ENCODE data around the gene CLSTN1. TPM values are rescaled to one million over a fixed set of nuclear protein-coding genes. Genes with fewer than 3 reads are reported as not detected.
"Not testable (repeated sequence)": the region's sequence is repeated elsewhere in the genome, so short reads cannot be mapped to it uniquely, and the experiment has no call there.

CLSTN1 gene
- total and polyA plus RNA-seq, 2 experiments from 2014 or later, result 56.8 to 67.8 TPM

DNA sequence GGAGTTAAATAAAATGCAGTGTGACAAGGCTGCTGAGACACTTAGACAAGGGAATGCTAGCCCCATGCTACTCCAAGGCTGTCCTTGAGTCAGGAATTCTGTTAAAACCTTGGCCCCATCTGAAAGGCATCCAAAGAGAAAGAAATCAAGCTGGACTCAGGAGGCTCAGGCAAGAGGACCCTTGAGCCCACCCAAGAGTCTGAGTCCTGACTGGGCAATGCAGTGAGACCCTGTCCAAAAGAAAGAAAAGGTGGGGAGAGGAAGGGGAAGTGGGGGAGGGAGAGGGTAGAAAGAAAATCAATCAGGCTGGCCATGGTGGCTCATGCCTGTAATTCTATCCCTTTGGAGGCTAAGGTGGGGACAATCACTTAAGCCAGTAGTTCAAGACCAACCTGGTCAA, 26.7 kb downstream of the CLSTN1 start:
- TF ChIP-seq EZH2phosphoT487 (IDR thresholded peaks at IDR 0.05; ENCODE audit: insufficient read depth, low read depth), result no peak
- TF ChIP-seq EZH2 (IDR thresholded peaks at IDR 0.05; ENCODE audit: insufficient read depth, poor library complexity, severe bottlenecking), result no peak
- no peak overlapping the region for H3K27ac ChIP-seq
- no peak overlapping the region for H3K4me2 ChIP-seq (ENCODE audit: unreplicated experiment)
- H3K27me3 ChIP-seq (replicated peaks; ENCODE audit: insufficient read depth), result no peaks in the 10 kb centered on the region
- H4K20me1 ChIP-seq (ENCODE audit: insufficient read depth), result peaks cover 3% of the 10 kb centered on the region; the same call in 1 of the 2 replicates
- no peak overlapping the region for H2AFZ ChIP-seq
- no peak overlapping the region for H3K9ac ChIP-seq
- no peak for DNase-seq
- no peaks in the 10 kb centered on the region for H3K9me2 ChIP-seq (ENCODE audit: insufficient read depth)
- H3K9me3 ChIP-seq (ENCODE audit: low read depth), result no peaks in the 10 kb centered on the region
- H3F3A ChIP-seq (ENCODE audit: insufficient read depth), result peaks cover 9% of the 10 kb centered on the region; the same call in 1 of the 2 replicates
- H3K4me3 ChIP-seq, result no peak overlapping the region
- in situ Hi-C loops (cut with MboI), result no loop called here
- peaks cover 93% of the 10 kb centered on the region for H3K79me2 ChIP-seq (ENCODE audit: insufficient read depth)
- no peaks in the 10 kb centered on the region for H3K36me3 ChIP-seq (ENCODE audit: low read depth)
- peaks cover 16% of the 10 kb centered on the region for H3K4me1 ChIP-seq (ENCODE audit: insufficient read depth)

GRCh38 chr1:9794081-9794480, 29.7 kb downstream of the CLSTN1 start:
- no peaks in the 10 kb centered on the region for H4K20me1 ChIP-seq (ENCODE audit: insufficient read depth)

GRCh38 chr1:9793291-9793690, 30.5 kb downstream of the CLSTN1 start:
- TF ChIP-seq EZH2 (IDR thresholded peaks at IDR 0.05; ENCODE audit: insufficient read depth, poor library complexity, severe bottlenecking) (no peak), EZH2phosphoT487 (IDR thresholded peaks at IDR 0.05; ENCODE audit: insufficient read depth, low read depth) (no peak)
- H3K79me2 ChIP-seq (ENCODE audit: insufficient read depth), result peaks cover 96% of the 10 kb centered on the region
- no peak for DNase-seq
- no peaks in the 10 kb centered on the region for H4K20me1 ChIP-seq (ENCODE audit: insufficient read depth)
- H3K36me3 ChIP-seq (ENCODE audit: low read depth), result no peaks in the 10 kb centered on the region
- no peaks in the 10 kb centered on the region for H3K9me3 ChIP-seq (ENCODE audit: low read depth)
- H2AFZ ChIP-seq, result no peak overlapping the region
- no peak overlapping the region for H3K4me2 ChIP-seq (ENCODE audit: unreplicated experiment)
- no peak overlapping the region for H3K4me3 ChIP-seq
- peaks cover 8% of the 10 kb centered on the region for H3K4me1 ChIP-seq (ENCODE audit: insufficient read depth)
- no peak overlapping the region for H3K9ac ChIP-seq
- no peak overlapping the region for H3K27ac ChIP-seq
- no peaks in the 10 kb centered on the region for H3K9me2 ChIP-seq (ENCODE audit: insufficient read depth)
- WGBS, 2 experiments (ENCODE audit: low coverage in 1 of 2, low lambda C conversion rate in 2 of 2, missing lambda C conversion rate in 2 of 2), result 96 to 97% methylated on average over 15 of the region's 15 CpGs
- peaks cover 3% of the 10 kb centered on the region; the same call in 1 of the 2 replicates for H3F3A ChIP-seq (ENCODE audit: insufficient read depth)
- in situ Hi-C loops (cut with MboI), result no loop called here
- H3K27me3 ChIP-seq (replicated peaks; ENCODE audit: insufficient read depth), result no peaks in the 10 kb centered on the region

More at GRCh38 chr1:9794081-9794480, 29.7 kb downstream of the CLSTN1 start:
- 98 to 99% methylated on average over 6 of the region's 6 CpGs for WGBS, 2 experiments (ENCODE audit: low coverage in 1 of 2, low lambda C conversion rate in 2 of 2, missing lambda C conversion rate in 2 of 2)
- no peak for DNase-seq
- no peak overlapping the region for H3K9ac ChIP-seq
- in situ Hi-C loops (cut with MboI), result no loop called here
- no peak overlapping the region for H2AFZ ChIP-seq
- peaks cover 16% of the 10 kb centered on the region for H3K4me1 ChIP-seq (ENCODE audit: insufficient read depth)
- H3K27ac ChIP-seq, result no peak overlapping the region
- no peaks in the 10 kb centered on the region for H3K9me3 ChIP-seq (ENCODE audit: low read depth)
- H3F3A ChIP-seq (ENCODE audit: insufficient read depth), result peaks cover 9% of the 10 kb centered on the region; the same call in 1 of the 2 replicates
- no peaks in the 10 kb centered on the region for H3K27me3 ChIP-seq (replicated peaks; ENCODE audit: insufficient read depth)
- H3K4me2 ChIP-seq (ENCODE audit: unreplicated experiment), result no peak overlapping the region
- H3K4me3 ChIP-seq, result no peak overlapping the region
- H3K36me3 ChIP-seq (ENCODE audit: low read depth), result no peaks in the 10 kb centered on the region
- no peaks in the 10 kb centered on the region for H3K9me2 ChIP-seq (ENCODE audit: insufficient read depth)
- peaks cover 93% of the 10 kb centered on the region for H3K79me2 ChIP-seq (ENCODE audit: insufficient read depth)
- no peak for TF ChIP-seq EZH2phosphoT487 (IDR thresholded peaks at IDR 0.05; ENCODE audit: insufficient read depth, low read depth)
- TF ChIP-seq EZH2 (IDR thresholded peaks at IDR 0.05; ENCODE audit: insufficient read depth, poor library complexity, severe bottlenecking), result no peak

DNA sequence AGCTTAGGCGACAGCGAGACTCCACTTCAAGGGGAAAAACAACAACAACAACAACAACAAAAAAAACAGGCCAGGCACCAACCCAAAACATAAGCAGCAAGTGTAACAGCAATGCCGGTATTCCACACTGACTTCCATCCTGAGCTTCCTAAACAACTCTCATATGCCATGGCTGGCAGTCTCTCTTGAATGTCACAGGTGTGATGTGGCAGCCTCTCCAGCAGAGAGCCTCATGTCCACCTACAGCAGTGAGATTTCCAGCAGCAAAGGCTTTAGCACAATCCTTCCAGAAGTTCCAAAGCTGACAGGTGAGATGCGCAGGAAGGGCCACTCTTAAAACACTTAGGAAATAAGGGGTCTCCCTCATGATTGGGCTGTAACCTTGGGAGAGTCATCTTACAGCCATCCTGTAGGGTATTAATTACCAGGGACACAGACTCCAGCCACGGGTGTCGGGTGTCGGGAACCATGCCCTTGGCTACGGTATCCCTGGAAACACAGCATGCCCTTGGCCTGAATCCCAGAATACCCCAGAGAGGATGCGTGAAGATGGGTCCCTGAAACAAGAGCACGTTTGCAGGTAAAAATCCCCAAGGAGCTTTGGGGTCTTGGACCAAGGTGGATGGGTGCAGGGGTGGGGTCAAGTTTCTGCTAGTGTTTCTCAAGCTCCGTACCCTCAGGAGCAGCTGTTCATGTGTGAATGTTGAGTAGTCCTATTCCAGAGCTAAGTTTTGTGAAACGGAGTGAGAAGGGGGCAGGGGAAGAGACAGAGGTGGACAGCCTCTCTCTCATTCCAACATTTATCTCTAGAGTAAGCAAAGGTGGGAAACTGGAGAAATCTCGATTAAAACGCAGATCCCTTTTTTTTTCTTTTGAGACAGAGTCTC, 31.4 kb downstream of the CLSTN1 start:
- no peak for TF ChIP-seq EZH2phosphoT487 (IDR thresholded peaks at IDR 0.05; ENCODE audit: insufficient read depth, low read depth)
- TF ChIP-seq EZH2 (IDR thresholded peaks at IDR 0.05; ENCODE audit: insufficient read depth, poor library complexity, severe bottlenecking), result no peak
- no peaks in the 10 kb centered on the region for H3K9me2 ChIP-seq (ENCODE audit: insufficient read depth)
- no peaks in the 10 kb centered on the region for H3F3A ChIP-seq (ENCODE audit: insufficient read depth)
- H2AFZ ChIP-seq, result no peak overlapping the region
- H3K27ac ChIP-seq, result no peak overlapping the region
- no peaks in the 10 kb centered on the region for H3K36me3 ChIP-seq (ENCODE audit: low read depth)
- H4K20me1 ChIP-seq (ENCODE audit: insufficient read depth), result no peaks in the 10 kb centered on the region
- in situ Hi-C loops (cut with MboI), result no loop called here
- H3K9ac ChIP-seq, result no peak overlapping the region
- no peak for DNase-seq
- no peaks in the 10 kb centered on the region for H3K9me3 ChIP-seq (ENCODE audit: low read depth)
- no peak overlapping the region for H3K4me3 ChIP-seq
- no peak overlapping the region for H3K4me2 ChIP-seq (ENCODE audit: unreplicated experiment)
- H3K27me3 ChIP-seq (replicated peaks; ENCODE audit: insufficient read depth), result no peaks in the 10 kb centered on the region
- peaks cover 5% of the 10 kb centered on the region for H3K4me1 ChIP-seq (ENCODE audit: insufficient read depth)
- peaks cover 100% of the 10 kb centered on the region for H3K79me2 ChIP-seq (ENCODE audit: insufficient read depth)
- 86 to 90% methylated on average over 14 of the region's 14 CpGs for WGBS, 2 experiments (ENCODE audit: low coverage in 1 of 2, low lambda C conversion rate in 2 of 2, missing lambda C conversion rate in 2 of 2)

- H3K9me3 ChIP-seq (ENCODE audit: low read depth); H3F3A ChIP-seq (ENCODE audit: insufficient read depth); H3K4me3 ChIP-seq; H3K9ac ChIP-seq; H2AFZ ChIP-seq; H3K4me1 ChIP-seq (ENCODE audit: insufficient read depth); H4K20me1 ChIP-seq (ENCODE audit: insufficient read depth); H3K27ac ChIP-seq; H3K9me2 ChIP-seq (ENCODE audit: insufficient read depth); DNase-seq; H3K27me3 ChIP-seq (replicated peaks; ENCODE audit: insufficient read depth); H3K36me3 ChIP-seq (ENCODE audit: low read depth); H3K4me2 ChIP-seq (ENCODE audit: unreplicated experiment); in situ Hi-C loops (cut with MboI): not testable (repeated sequence)
- peaks cover 98% of the 10 kb centered on the region for H3K79me2 ChIP-seq (ENCODE audit: insufficient read depth)
- 97% methylated on average over 4 of the region's 4 CpGs for WGBS, 2 experiments (ENCODE audit: low coverage in 1 of 2, low lambda C conversion rate in 2 of 2, missing lambda C conversion rate in 2 of 2)
Measured at GRCh38 chr1:9789700-9790099, 34.1 kb downstream of the CLSTN1 start.
